Osteoblast (primary cell): ENCODE results near the gene MAPT. TPM values are rescaled to one million over a fixed set of nuclear protein-coding genes. Genes with fewer than 3 reads are reported as not detected.

Source experiments
- DNase-seq: peaks from one replicate; pipeline ENCODE4 v3.0.0; 2011; ENCODE audit warnings: low spot score, mixed read lengths; ENCODE audit not compliant: insufficient read length; ENCODE audit errors: missing footprints
- H2AFZ ChIP-seq: 2 replicates; pipeline ENCODE4 v1.6.0; 2011; ENCODE audit warnings: mild to moderate bottlenecking, low read length
- H3K27ac ChIP-seq: 2 replicates; pipeline ENCODE4 v1.5.1; 2011; ENCODE audit warnings: mild to moderate bottlenecking, low read depth, low read length, moderate library complexity
- H3K27me3 ChIP-seq: 2 replicates; pipeline ENCODE4 v1.6.0; 2012; ENCODE audit warnings: mild to moderate bottlenecking, control low read depth, inconsistent platforms, low read length, moderate library complexity; ENCODE audit not compliant: insufficient read depth
- H3K36me3 ChIP-seq: 2 replicates; pipeline ENCODE4 v1.5.1; 2011; ENCODE audit warnings: mild to moderate bottlenecking, low read length, control low read depth, moderate library complexity; ENCODE audit not compliant: insufficient read depth
- H3K4me1 ChIP-seq: 2 replicates; pipeline ENCODE4 v1.5.1; 2011; ENCODE audit warnings: mild to moderate bottlenecking, low read length, control low read depth, moderate library complexity; ENCODE audit not compliant: insufficient read depth
- H3K4me2 ChIP-seq: 2 replicates; pipeline ENCODE4 v1.6.0; 2011; ENCODE audit warnings: mild to moderate bottlenecking, low read length; ENCODE audit not compliant: insufficient read depth
- H3K4me3 ChIP-seq: fragments of 200-600 bp; sonication (generic); 3 replicates; pipeline ENCODE4 v1.5.1; 2012; ENCODE audit warnings: mild to moderate bottlenecking, low read length, inconsistent platforms; ENCODE audit not compliant: insufficient read depth
- H3K79me2 ChIP-seq: 2 replicates; pipeline ENCODE4 v1.6.0; 2012; ENCODE audit warnings: mild to moderate bottlenecking, low read length, control low read depth, inconsistent platforms; ENCODE audit not compliant: insufficient read depth
- H3K9me3 ChIP-seq: 2 replicates; pipeline ENCODE4 v1.5.1; 2011; ENCODE audit warnings: low read depth, low read length, control low read depth
- H4K20me1 ChIP-seq: 2 replicates; pipeline ENCODE4 v1.6.0; 2012; ENCODE audit warnings: mild to moderate bottlenecking, low read length, control low read depth; ENCODE audit not compliant: insufficient read depth
- CTCF ChIP-seq: IDR thresholded peaks from 2 replicates; pipeline ENCODE4 v1.5.1; 2011; ENCODE audit warnings: mild to moderate bottlenecking, low read depth, low read length, moderate library complexity; ENCODE audit errors: extremely low read depth
- total RNA-seq: library from RNA; depleted of rRNA; stranded (reverse); fragments of >200 nt; gene quantifications from 2 replicates; pipeline ENCODE4 v1.2.3, GENCODE V29; 2012

Gene MAPT
- total RNA-seq, 1 donor: 0.36 TPM

GRCh38 chr17:45863857-45864654, 30.3 kb upstream of the MAPT start:
- Histone ChIP-seq H3K4me2 (no peak overlapping the region), H3K4me3 (no peak overlapping the region), H3K9me3 (no peaks in the 10 kb centered on the region), H2AFZ (no peak overlapping the region), H4K20me1 (no peaks in the 10 kb centered on the region), H3K27me3 (peaks cover 28% of the 10 kb centered on the region), H3K27ac (no peak overlapping the region), H3K36me3 (no peaks in the 10 kb centered on the region), H3K4me1 (no peaks in the 10 kb centered on the region), H3K79me2 (no peaks in the 10 kb centered on the region)
- TF ChIP-seq CTCF: no peak
- DNase-seq: no peak

GRCh38 chr17:45867171-45867570, 27.2 kb upstream of the MAPT start:
- Histone ChIP-seq H3K9me3 (no peaks in the 10 kb centered on the region), H3K27ac (no peak overlapping the region), H3K4me3 (no peak overlapping the region), H3K79me2 (no peaks in the 10 kb centered on the region), H3K4me2 (no peak overlapping the region), H4K20me1 (no peaks in the 10 kb centered on the region), H2AFZ (no peak overlapping the region), H3K27me3 (peaks cover 28% of the 10 kb centered on the region), H3K4me1 (no peaks in the 10 kb centered on the region), H3K36me3 (no peaks in the 10 kb centered on the region)
- no peak for TF ChIP-seq CTCF
- DNase-seq: no peak

DNA sequence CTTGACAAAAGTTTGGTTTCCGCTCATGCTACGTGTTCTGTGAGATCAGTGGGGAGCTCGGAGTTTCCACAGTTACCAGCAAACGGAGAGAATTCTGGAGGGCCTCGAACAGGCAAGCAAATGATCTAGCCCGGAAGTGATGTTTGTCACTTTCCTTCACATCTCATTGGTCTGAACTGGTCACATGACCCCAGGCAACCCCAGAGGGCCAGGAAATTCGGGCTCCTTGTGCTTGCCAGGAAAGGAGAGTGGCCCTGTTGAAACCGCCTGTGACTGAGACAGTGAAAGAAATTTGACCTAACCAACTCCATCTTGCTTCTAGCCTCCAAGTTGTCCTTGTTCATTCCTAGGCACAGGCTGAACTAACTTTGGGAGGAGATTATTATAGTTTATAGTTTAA, 26.7 kb upstream of the MAPT start:
- Histone ChIP-seq H3K4me3 (no peak overlapping the region), H3K79me2 (no peaks in the 10 kb centered on the region), H3K4me2 (no peak overlapping the region), H3K27ac (no peak overlapping the region), H3K4me1 (no peaks in the 10 kb centered on the region), H3K36me3 (no peaks in the 10 kb centered on the region), H4K20me1 (no peaks in the 10 kb centered on the region), H3K9me3 (no peaks in the 10 kb centered on the region), H2AFZ (no peak overlapping the region), H3K27me3 (peaks cover 28% of the 10 kb centered on the region)
- no peak for DNase-seq
- TF ChIP-seq CTCF: no peak

DNA sequence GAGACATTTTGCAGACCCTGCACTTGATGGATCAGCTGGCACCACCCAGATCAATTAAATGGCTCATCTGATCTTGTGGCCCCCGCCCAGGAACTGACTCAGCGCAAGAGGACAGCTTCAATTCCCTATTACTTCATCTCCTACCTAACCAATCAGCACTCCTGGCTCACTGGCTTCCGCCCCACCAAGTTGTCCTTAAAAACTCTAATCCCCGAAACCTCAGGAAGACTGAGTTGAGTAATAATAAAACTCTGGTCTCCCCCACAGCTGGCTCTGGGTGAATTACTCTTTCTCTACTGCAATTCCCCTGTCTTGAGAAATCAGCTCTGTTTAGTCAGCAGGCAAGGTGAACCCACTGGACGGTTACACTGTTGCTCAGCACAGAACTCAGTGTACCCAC, 26.1 kb upstream of the MAPT start:
- TF ChIP-seq CTCF: no peak
- Histone ChIP-seq H3K9me3 (no peaks in the 10 kb centered on the region), H3K27ac (no peak overlapping the region), H3K4me2 (no peak overlapping the region), H3K36me3 (no peaks in the 10 kb centered on the region), H2AFZ (no peak overlapping the region), H3K4me1 (no peaks in the 10 kb centered on the region), H3K4me3 (no peak overlapping the region), H3K79me2 (no peaks in the 10 kb centered on the region), H4K20me1 (no peaks in the 10 kb centered on the region), H3K27me3 (peaks cover 28% of the 10 kb centered on the region)
- DNase-seq: no peak
